K562 (cell line): ENCODE data around the gene ISY1. TPM values are rescaled to one million over a fixed set of nuclear protein-coding genes. Genes with fewer than 3 reads are reported as not detected.
"Not testable (repeated sequence)": the region's sequence is repeated elsewhere in the genome, so short reads cannot be mapped to it uniquely, and the experiment has no call there.

ENCODE experiments used
- ATAC-seq: fragments of 200-7000 bp; cut with Tn5 transposase; 3 replicates; pipeline ENCODE4 v1.9.1; 2020; ENCODE audit warnings: moderate library complexity
- BruUV-seq: library from RNA; stranded (reverse); fragments of 400-500 nt; replicated peaks from 2 replicates; lab custom pipeline; 2021; lab: Mats Ljungman, UMichigan
- CTCF ChIA-PET: fragments of 300-600 bp; formaldehyde crosslinking; extraction: SDS; loops from one replicate; lab custom pipeline; 2021; ENCODE audit warnings: low intra/inter-chr PET ratio; lab: Yijun Ruan, JAX
- POLR2A ChIA-PET: fragments of 300-600, 350-650 bp; sonication (Branson Sonifier 250); formaldehyde crosslinking; extraction: SDS; loops from one replicate; lab custom pipeline; 2021; ENCODE audit warnings: antibody characterized with exemption, inconsistent platforms; lab: Yijun Ruan, JAX
- DNase-seq, 4 experiments: peaks; one replicate each; pipeline versions ENCODE4 v3.0.0 to v3.0.0-alpha.2; 2011 to 2018; ENCODE audit warnings: low spot score in 3 of 4, mixed read lengths in 3 of 4; ENCODE audit errors: extremely low read depth in 1 of 4
- FAIRE-seq: peaks from 2 replicates; lab custom pipeline; 2011; peaks lifted over from hg19 to GRCh38; lab: Jason Lieb, UNC
- H2AFZ ChIP-seq: 2 replicates; pipeline ENCODE4 v1.6.0; 2011; ENCODE audit warnings: low read depth, low read length, control low read depth, inconsistent platforms
- H3K27ac ChIP-seq: fragments of 200-600 bp; 3 replicates; pipeline ENCODE4 v1.8.0; 2011; ENCODE audit warnings: low read depth, mild to moderate bottlenecking, control low read depth, inconsistent platforms, low read length, moderate library complexity, mixed read lengths; ENCODE audit errors: extremely low read depth
- H3K27me3 ChIP-seq, 2 experiments: fragments of 300-600 bp in 1 of 2; 2 replicates in 1 of 2; 3 replicates in 1 of 2; pipeline versions ENCODE4 v1.6.0 to v1.8.0; 2011; ENCODE audit warnings: inconsistent platforms in 2 of 2, low read length in 2 of 2, mild to moderate bottlenecking in 1 of 2, mixed read lengths in 1 of 2, moderate library complexity in 1 of 2; ENCODE audit not compliant: control insufficient read depth in 2 of 2, insufficient read depth in 2 of 2
- H3K36me3 ChIP-seq: fragments of 300-600 bp; 3 replicates; pipeline ENCODE4 v1.8.0; 2011; ENCODE audit warnings: mild to moderate bottlenecking, low read length, inconsistent platforms; ENCODE audit not compliant: control insufficient read depth, insufficient read depth
- H3K4me1 ChIP-seq, 2 experiments: fragments of 200-600 bp in 1 of 2; replicated peaks in 1 of 2; 2 replicates in 1 of 2; 3 replicates in 1 of 2; pipeline versions ENCODE4 v1.5.1 to v1.8.0; 2011; ENCODE audit warnings: inconsistent platforms in 2 of 2, low read length in 2 of 2, mild to moderate bottlenecking in 1 of 2, mixed read lengths in 1 of 2, moderate library complexity in 1 of 2; ENCODE audit not compliant: control insufficient read depth in 2 of 2, insufficient read depth in 2 of 2
- H3K4me2 ChIP-seq: 2 replicates; pipeline ENCODE4 v1.6.1; 2011; ENCODE audit warnings: low read length, control low read depth, inconsistent platforms, mixed read lengths; ENCODE audit not compliant: insufficient read depth
- H3K4me3 ChIP-seq: fragments of 200-600 bp; sonication (generic), shearing (Covaris generic); 2 replicates; pipeline ENCODE4 v1.5.1; 2016; ENCODE audit warnings: control low read depth, inconsistent platforms
- H3K79me2 ChIP-seq: fragments of 200-600 bp; 3 replicates; pipeline ENCODE4 v1.8.0; 2011; ENCODE audit warnings: low read length, inconsistent platforms; ENCODE audit not compliant: control insufficient read depth, insufficient read depth
- H3K9ac ChIP-seq, 2 experiments: 2 replicates each; pipeline versions ENCODE4 v1.6.0 to v1.6.1; 2011; ENCODE audit warnings: low read depth in 2 of 2, low read length in 2 of 2, control low read depth in 1 of 2, inconsistent platforms in 1 of 2, mild to moderate bottlenecking in 1 of 2, mixed read lengths in 1 of 2; ENCODE audit not compliant: insufficient read depth in 1 of 2
- H3K9me1 ChIP-seq: one replicate; pipeline ENCODE4 v1.6.0; 2011; ENCODE audit warnings: inconsistent platforms, mild to moderate bottlenecking, low read length, moderate library complexity; ENCODE audit not compliant: control insufficient read depth, insufficient read depth
- H3K9me3 ChIP-seq: replicated peaks from 2 replicates; pipeline ENCODE4 v1.5.1; 2011; ENCODE audit warnings: low read depth, low read length, inconsistent platforms; ENCODE audit not compliant: control insufficient read depth, insufficient read depth
- H4K20me1 ChIP-seq: replicated peaks from 2 replicates; pipeline ENCODE4 v1.6.1; 2011; ENCODE audit warnings: low read length, inconsistent platforms, mixed read lengths; ENCODE audit not compliant: control insufficient read depth, insufficient read depth
- SETDB1 ChIP-seq: IDR thresholded peaks from one replicate; pipeline ENCODE4 v1.6.1; 2012; ENCODE audit warnings: low read length, control low read depth, inconsistent platforms
- ZNF507 ChIP-seq: conservative IDR thresholded peaks from 2 replicates; pipeline ENCODE4 v1.6.1; 2017; ENCODE audit warnings: missing genetic modification characterization, missing compliant biosample characterization
- WGBS: fragments of 100-300 bp; shearing (Covaris generic); methylation state at CpG from one replicate; pipeline ENCODE4 v1.1.6; 2016; ENCODE audit warnings: low coverage, mixed read lengths; ENCODE audit not compliant: insufficient coverage; ENCODE audit errors: missing lambda C conversion rate; 5-methylcytosine and 5-hydroxymethylcytosine counted together
- in situ Hi-C: fragments of 300-500 bp; cut with MboI; formaldehyde crosslinking; loops from 4 replicates; pipeline ENCODE4 v1.15.0; 2018; ENCODE audit warnings: inconsistent platforms, mixed read lengths
- intact Hi-C: fragments of 100-400 bp; cut with micrococcal nuclease; formaldehyde crosslinking; loops from 2 replicates; pipeline ENCODE4 v1.14.2; 2022
- polyA plus RNA-seq, 8 experiments: library from polyadenylated mRNA; depleted of rRNA in 4 of 8; stranded (reverse) in 5 of 8; unstranded in 3 of 8; fragments of >200 nt; fragmentation: Nextera tagmentation in 2 of 8; fragmentation: Illumina TruSeq in 1 of 8; extraction: Ambion mirVana in 2 of 8; extraction: Trizol in 1 of 8; gene quantifications; 2 replicates each; pipeline versions ENCODE4 v1.2.1 to v1.2.3, GENCODE V29; 2011 to 2014; ENCODE audit warnings: inconsistent platforms in 1 of 8, missing spikeins in 1 of 8
- total RNA-seq, 7 experiments: library from RNA; depleted of rRNA in 6 of 7; stranded (reverse); fragments of >200 nt in 6 of 7; fragmentation: Illumina TruSeq in 2 of 7; extraction: Trizol in 2 of 7; gene quantifications; 2 replicates each; pipeline versions ENCODE4 v1.2.1 to v1.2.3, GENCODE V29; 2011 to 2021; ENCODE audit warnings: low replicate concordance in 1 of 7
- TF ChIP-seq, protein P1 (sequence below): fragments of 450-650 bp; conservative IDR thresholded peaks from 2 replicates; pipeline ENCODE4 v1.6.1; 2016; ENCODE audit warnings: missing genetic modification characterization, low read depth, mild to moderate bottlenecking, control low read depth, missing compliant biosample characterization
- TF ChIP-seq, protein P2 (sequence below): IDR thresholded peaks from 2 replicates; pipeline ENCODE4 v1.6.1; 2011; ENCODE audit warnings: borderline replicate concordance, low read depth, mild to moderate bottlenecking, moderate library complexity, low read length; ENCODE audit not compliant: insufficient read depth, poor library complexity, severe bottlenecking

ISY1 gene
- total and polyA plus RNA-seq, 9 of the 15 experiments (the other 6 are each of a cell fraction or from before 2014, with no cell fraction given) = 23.5 to 50.0 (median 32.9) TPM

DNA sequence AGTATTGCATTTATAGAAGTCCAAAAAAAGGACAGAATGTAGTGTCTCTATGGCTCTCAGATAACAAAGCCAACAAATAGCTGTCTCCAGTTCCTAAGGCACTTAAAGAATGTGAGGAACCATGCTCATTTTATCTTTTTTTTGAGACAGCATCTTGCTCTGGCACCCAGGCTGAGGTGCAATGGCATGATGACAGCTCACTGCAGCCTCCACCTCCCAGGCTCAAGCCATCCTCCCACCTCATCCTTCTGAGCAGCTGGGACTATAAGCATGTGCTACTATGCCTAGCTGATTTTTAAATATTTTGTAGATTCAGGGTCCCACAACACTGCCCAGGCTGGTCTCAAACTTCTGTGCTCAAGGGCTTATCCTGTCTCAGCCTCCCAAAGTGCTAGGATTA, 16.1 kb downstream of the ISY1 start (continued):
- TF ChIP-seq SETDB1 = no peak

DNA sequence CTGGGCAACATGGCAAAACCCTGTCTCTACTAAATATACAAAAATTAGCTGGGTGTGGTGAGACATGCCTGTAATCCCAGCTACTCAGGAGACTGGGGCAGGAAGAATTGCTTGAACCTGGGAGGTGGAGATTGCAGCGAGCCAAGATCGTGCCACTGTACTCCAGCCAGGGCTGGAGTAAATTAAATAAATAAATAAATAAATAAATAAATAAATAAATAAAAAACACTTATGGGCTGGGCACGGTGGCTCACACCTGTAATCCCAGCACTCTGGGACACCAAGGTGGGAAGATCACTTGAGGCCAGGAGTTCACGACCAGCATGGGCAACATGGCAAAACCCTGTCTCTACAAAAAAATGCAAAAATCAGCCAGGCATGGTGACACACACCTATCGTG, 19.9 kb downstream of the ISY1 start:
- H3K27me3 ChIP-seq, H2AFZ ChIP-seq, H4K20me1 ChIP-seq, H3K4me2 ChIP-seq, H3K4me3 ChIP-seq, ATAC-seq, H3K9me3 ChIP-seq, DNase-seq, FAIRE-seq, H3K79me2 ChIP-seq, H3K27ac ChIP-seq, H3K4me1 ChIP-seq, H3K9ac ChIP-seq, BruUV-seq, CTCF ChIA-PET, H3K9me1 ChIP-seq, intact Hi-C loops, in situ Hi-C loops: not testable (repeated sequence)
- peaks cover 36% of the 10 kb centered on the region; the same call in 1 of the 3 replicates for H3K36me3 ChIP-seq
- POLR2A ChIA-PET = interaction anchor here (0.6 kb wide), 1 partner anchor 9 kb away, joined by 3 read pairs; no protein-coding TSS in a partner anchor
- WGBS = 100% methylated on average over 3 of the region's 5 CpGs

DNA sequence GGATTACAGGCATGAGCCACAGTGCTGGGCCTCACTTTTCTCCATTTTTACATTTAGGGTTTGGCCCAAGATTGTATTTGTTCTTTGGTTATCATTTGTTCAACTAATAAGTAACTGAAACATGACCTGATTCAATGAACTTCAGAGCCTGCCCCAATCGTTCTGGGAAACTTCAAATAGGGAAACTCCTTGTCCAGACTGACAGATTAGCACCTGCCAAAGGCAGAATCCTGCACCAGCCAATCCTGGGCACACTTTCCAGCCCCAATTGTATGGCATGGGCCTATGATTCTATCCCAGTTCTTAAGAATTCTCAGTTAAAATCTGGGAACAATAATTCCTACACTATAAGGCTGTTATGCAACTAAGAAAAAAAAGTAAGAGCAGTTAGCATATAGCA, 21.0 kb downstream of the ISY1 start:
- 0% methylated on average over 1 of the region's 1 CpG for WGBS
- no peak overlapping the region for H3K9ac ChIP-seq
- H3K27me3 ChIP-seq = no peaks in the 10 kb centered on the region
- no peak overlapping the region for H3K4me2 ChIP-seq
- TF ChIP-seq, protein P1, sequence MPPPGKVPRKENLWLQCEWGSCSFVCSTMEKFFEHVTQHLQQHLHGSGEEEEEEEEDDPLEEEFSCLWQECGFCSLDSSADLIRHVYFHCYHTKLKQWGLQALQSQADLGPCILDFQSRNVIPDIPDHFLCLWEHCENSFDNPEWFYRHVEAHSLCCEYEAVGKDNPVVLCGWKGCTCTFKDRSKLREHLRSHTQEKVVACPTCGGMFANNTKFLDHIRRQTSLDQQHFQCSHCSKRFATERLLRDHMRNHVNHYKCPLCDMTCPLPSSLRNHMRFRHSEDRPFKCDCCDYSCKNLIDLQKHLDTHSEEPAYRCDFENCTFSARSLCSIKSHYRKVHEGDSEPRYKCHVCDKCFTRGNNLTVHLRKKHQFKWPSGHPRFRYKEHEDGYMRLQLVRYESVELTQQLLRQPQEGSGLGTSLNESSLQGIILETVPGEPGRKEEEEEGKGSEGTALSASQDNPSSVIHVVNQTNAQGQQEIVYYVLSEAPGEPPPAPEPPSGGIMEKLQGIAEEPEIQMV (tag) = no peak
- TF ChIP-seq, protein P2, sequence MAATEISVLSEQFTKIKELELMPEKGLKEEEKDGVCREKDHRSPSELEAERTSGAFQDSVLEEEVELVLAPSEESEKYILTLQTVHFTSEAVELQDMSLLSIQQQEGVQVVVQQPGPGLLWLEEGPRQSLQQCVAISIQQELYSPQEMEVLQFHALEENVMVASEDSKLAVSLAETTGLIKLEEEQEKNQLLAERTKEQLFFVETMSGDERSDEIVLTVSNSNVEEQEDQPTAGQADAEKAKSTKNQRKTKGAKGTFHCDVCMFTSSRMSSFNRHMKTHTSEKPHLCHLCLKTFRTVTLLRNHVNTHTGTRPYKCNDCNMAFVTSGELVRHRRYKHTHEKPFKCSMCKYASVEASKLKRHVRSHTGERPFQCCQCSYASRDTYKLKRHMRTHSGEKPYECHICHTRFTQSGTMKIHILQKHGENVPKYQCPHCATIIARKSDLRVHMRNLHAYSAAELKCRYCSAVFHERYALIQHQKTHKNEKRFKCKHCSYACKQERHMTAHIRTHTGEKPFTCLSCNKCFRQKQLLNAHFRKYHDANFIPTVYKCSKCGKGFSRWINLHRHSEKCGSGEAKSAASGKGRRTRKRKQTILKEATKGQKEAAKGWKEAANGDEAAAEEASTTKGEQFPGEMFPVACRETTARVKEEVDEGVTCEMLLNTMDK = no peak
- TF ChIP-seq ZNF507 = no peak
- ATAC-seq (no peak), FAIRE-seq (no peak), DNase-seq (no peak)
- H2AFZ ChIP-seq = no peak overlapping the region
- H3K4me3 ChIP-seq = no peak overlapping the region
- ChIA-PET CTCF (no interaction called here), POLR2A (no interaction called here)
- intact Hi-C loops (no loop called here), in situ Hi-C loops (no loop called here)
- H3K4me1 ChIP-seq = no peaks in the 10 kb centered on the region
- H3K36me3 ChIP-seq = peaks cover 29% of the 10 kb centered on the region; the same call in 1 of the 3 replicates
- H3K79me2 ChIP-seq = no peaks in the 10 kb centered on the region
- H3K27ac ChIP-seq = no peak overlapping the region
- no peaks in the 10 kb centered on the region for H3K9me3 ChIP-seq
- H3K9me1 ChIP-seq = no peaks in the 10 kb centered on the region
- BruUV-seq = TSS peak; percentile 33
- no peaks in the 10 kb centered on the region for H4K20me1 ChIP-seq
